GM19023 (cell line): ENCODE measurements around the gene TGM6.

Experiments used
- ATAC-seq: cut with Tn5 transposase; IDR thresholded peaks from one replicate; pipeline ENCODE4 v1.9.1; 2021; ENCODE audit warnings: mild to moderate bottlenecking, moderate library complexity; ENCODE audit not compliant: unreplicated experiment

Gene TGM6

DNA sequence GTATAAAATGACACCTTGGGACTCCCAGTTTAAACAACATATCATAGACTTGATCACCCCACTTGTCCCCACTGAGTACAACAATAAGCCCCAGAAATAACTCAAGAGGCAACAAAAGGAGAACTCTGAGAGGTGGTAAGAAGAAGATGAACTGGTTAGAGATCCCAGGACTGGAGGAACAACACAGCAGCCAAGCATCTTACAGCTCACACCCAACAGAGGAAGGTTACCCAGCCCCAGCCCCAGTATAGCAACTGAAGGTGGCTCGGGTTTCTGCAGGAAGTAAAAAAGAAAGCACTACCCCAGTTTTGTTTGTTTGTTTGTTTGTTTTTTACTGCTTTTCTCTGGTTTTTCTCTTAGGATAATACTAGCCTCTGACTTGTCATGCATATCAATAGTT, 17.1 kb upstream of the TGM6 start:
- no peak for ATAC-seq

DNA sequence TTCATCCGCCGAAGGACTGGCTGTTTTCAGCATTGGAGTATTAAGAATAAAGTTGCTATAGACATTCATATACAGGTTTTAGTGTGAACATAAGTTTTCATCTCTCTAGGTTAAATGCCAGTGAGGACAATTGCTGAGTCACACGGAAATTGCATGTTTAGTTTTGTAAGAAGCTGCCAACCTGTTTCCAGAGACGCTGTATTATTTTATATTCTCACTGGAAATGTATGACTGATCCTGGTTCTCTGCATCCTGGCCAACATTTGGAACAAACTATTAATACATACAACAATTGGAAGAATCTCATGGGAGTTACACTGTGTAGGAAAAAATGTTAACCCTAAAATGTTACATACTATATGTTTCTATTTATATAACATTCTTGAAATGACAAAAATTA, 16.7 kb upstream of the TGM6 start:
- ATAC-seq = no peak

DNA sequence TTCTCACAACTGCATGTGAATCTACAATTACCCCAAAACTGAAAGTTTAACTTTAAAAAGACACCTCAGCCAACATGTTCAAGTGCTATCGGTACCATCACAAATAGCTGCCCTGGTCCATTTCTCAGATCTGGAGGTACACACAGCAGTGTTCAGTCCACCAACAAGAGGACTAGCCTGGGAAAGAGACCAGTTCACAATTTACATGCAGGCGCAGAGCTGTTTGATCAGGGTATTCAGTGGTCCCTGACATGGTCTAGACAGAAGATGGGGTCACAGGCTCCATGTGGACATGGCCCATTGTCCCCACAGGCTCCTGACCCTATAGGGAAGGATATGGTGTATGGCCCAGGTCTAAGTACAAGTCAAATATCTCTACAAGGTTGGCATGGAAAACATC, 15.6 kb upstream of the TGM6 start:
- no peak for ATAC-seq

DNA sequence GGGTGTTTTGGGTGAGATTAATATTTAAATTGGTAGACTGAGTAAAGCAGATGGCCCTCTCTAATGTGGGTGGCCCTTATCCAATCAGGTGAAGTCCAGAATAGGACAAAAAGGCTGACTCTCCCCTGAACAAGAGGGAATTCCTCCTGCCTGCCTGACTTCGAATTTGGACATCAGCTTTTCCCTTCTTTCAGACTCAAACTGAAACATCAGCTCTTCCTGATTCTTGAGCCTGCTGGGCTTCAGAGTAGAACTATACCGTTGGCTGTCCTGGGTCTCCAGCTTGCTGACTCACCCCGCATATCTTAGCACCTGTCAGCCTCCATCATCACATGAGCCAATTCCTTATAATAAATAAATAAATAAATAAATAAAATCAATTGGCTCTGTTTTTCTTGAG, 15.0 kb upstream of the TGM6 start:
- no peak for ATAC-seq

DNA sequence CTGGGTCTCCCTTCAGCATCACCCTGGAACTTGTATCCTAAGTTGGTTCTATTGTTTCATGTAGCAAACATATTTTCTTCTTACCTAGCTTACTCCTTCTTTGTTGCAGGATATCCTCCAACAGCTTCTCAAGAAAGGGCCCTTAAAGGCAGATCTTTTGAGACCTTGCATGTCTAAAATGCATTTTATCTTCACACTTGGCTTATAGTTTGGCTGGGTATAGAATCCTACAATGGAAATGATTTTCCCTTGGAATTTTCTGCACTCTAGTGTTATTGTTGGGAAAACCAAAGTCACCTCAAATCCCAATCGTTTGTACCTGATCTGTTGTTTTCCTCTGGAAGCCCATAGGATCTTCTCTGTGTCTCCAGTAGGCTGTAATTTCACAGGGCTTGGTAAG, 12.1 kb upstream of the TGM6 start:
- ATAC-seq = no peak

DNA sequence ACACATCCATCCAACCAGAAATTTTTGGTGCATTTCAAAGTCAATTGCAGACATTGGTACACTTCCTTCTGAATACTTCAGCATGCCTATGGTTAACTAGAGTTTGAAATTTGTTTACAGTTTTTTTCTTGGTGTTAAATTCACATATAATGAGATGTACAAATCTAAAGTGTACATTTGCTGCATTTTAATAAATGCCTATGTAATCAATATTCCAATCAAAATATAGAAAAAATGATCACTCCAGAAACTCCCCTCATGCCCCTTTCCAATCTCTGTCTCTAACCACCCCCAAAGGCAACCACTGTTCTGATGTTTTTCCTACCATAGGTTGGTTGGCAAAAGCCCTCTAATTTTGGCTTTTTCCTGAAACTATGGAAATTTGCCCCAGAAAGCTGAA, 7.6 kb upstream of the TGM6 start:
- no peak for ATAC-seq

DNA sequence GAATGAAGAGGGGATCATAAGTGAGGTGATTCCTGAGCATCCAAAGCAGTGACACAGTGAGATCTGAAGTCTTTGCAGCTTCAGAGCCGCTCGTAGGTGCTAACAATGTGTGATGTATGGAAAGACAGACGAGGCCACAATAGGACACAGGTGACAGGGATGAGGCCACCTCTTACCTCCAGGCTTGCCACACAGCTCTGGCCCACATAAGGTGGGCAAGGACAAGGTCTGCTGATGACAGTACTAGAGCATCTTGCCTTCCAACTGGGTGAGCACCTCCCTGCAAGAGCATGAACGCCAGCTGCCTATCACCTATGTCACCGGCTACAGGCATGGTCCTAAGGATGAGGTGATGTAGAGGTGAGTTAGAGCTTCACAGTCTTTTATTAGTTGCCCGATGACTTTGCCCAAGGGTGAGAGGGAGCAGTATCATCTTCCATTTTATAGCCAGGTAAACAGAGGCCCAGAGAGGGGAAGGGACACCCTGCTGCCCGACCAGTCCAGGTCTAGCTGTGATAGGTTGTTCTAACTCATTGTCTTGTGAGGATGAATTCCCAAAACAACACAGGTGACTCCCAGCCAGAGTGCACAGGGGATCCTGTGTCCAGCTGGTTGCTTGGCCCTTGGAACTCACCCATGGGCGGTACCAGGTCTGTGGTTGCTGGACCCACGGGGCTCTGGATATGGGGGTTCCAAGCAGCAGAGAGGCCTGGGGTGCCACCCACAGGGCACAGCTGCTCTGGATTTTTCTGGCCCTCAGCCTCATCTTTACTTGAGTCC, 6.2 kb upstream of the TGM6 start:
- no peak for ATAC-seq

DNA sequence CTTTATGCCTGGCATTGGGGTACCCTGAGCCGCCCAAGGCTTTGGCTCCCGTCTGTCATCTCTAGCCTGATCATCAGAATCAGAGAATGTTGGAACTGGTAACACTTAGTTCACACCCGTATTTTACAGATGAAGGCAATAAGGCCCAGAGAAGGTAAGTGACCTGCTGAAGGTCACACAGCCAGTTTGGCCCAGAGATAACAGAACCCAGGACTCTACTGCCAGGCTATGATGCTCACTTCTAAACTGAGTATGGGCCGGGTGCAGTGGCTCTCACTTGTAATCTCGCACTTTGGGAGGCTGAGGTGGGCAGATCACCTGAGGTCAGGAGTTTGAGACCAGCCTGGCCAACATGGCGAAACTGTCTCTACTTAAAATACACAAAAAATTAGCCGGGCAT, 1.8 kb upstream of the TGM6 start:
- ATAC-seq = no peak

DNA sequence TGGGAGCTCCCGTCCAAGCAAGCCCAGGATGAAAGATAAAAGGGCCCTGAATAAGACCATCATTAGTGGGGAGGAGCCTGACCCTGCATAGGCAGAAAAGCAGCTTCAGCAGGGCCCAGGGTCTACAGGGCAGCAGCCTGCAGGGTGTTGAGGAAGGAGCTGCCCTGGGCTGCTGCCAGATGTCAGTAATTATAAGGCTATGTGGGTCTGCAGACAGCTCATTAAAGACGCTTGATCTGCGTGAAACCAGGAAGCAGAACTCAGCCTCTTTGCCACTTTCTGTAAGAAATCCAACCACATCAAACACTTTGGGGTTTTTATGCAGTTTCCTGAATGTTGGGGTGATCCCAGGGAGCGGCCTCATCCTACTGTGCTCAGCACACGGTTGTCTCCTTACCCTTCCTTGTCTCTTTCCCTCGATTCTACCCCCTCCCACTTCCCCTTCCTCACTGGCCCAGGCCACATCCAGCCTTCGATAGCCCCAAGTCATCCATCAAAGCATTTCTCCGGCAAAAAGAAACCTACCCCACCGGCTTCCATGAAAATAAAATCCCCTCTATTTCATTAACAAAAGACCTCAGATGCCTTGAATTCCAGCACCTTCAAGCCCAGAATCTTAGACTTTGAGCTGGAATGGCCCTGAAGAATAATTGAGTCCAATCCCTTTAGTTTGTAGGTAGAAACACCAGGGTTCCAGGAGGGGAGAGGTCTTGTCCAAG, 1.0 kb upstream of the TGM6 start:
- no peak for ATAC-seq

DNA sequence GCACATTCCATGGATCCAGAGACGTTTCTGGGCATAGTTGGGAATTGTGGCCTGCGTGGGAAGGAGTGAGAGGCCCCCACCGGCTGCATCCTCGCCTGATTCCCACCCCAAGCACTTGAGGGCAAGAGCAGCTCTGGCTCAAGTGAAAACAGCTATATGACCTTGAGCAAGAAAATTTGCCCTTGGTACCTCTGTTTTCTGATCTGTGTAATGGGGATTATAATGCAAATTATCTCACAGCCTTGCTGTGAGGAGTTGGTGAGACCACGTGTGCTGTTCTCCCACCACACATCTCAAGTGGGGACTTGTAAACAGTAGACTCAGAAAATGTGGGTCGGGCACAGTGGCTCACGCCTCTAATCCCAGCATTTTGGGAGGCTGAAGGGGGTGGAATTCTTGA, 602 bp downstream of the TGM6 start:
- ATAC-seq = no peak

DNA sequence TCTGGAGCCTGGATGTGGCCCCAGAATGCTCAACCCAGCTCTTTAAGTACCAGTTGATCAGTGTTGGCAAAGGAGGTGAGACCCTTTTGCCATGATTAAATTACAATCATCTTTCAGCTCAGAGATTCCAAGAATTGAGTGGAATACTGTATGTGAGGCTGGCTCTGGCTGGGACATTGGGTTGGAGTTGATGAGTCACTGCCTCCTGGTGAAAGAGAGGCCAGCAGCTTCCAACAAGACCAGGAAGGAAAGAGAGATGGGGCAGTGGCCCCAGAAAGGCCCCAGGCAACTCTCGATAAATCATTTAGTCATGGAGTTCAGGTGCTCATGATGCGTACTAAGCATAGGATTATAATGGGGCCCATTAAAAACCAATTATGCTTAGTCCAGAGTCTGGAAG, 2.1 kb downstream of the TGM6 start:
- ATAC-seq = no peak

DNA sequence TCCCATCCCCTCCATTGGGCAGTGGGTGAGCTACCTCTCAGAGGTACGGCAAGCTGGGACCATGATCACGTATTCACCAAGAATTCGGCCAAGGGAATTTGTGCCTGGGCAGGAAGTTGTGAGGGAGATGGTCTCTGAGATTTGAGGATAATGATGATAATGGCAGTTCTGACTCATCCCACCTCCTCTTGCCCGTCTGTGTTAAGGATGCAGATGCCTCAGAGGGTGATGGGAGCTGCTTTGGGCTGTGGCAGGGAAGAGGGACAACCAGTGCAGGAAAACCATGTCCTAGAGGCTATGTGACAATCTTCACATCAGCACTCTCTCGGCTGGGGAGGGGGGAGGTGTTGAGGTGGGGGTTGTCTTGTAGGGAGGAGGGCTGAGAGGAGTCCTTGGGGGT, 4.3 kb downstream of the TGM6 start:
- no peak for ATAC-seq

DNA sequence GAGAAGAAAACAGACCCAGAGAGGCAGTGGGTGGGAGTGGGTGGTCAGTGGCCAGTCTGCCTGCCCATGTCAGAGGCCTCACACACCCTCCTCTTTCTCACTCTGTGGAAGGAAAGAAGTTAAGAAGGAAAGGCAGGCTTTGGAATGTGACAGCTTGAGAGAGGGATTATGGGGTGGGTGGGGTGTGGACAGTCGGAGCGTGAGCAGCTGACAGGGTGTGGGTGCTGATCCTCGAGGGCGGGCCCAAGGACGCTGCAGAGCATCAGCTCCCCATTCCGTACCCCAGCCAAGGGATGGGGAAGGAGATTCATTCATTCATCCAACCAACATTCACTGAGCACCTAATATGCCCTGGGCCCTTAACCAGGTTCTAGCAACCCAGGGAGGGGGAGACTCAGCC, 4.8 kb downstream of the TGM6 start:
- no peak for ATAC-seq

DNA sequence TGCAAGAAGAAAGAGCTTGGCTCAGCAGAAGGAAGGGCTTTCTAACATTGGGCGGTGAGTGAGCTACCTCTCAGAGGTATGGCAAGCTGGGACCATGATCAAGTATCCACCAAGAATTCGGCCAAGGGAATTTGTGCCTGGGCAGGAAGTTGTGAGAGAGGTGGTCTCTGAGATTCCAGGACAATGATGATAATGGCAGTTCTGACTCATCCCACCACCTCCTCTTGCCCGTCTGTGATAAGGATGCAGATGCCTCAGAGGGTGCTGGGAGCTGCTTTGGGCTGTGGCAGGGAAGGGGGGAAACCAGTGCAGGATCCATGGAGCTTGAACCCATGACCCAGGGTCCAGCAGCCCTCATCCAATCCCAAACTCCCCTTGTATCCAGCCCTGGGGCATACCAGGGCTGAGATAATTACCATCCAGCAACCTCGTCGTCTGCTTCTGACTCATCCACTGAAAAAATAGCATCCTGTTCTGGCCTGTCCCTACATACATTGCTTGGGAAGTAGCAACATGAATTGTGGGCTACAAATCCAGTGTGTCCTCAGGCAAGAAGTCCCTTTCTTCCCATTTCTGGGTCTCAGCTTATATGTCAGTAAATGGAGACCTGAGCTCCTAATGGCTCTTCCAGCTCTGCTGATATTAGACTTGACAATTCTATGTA, 5.9 kb downstream of the TGM6 start:
- ATAC-seq = no peak

DNA sequence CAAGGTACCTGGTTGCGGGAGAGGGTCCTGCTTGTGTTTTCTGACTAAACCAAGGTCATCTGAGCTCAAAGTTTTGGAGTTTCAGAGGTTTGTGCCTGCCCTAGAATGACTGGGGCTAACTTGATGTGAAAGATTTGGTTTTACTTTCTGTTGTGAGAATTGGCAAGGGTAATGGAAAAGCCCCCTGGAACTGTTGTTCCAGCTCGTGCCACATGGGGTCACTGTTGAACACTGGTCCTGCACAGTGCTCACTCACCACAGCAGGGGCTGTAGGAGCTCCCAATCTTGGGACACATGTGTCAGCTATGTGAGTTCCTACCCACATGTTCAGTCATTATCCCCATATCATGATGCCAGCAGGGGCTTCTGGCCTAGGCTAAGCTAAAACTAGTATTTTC, 6.5 kb downstream of the TGM6 start:
- no peak for ATAC-seq

DNA sequence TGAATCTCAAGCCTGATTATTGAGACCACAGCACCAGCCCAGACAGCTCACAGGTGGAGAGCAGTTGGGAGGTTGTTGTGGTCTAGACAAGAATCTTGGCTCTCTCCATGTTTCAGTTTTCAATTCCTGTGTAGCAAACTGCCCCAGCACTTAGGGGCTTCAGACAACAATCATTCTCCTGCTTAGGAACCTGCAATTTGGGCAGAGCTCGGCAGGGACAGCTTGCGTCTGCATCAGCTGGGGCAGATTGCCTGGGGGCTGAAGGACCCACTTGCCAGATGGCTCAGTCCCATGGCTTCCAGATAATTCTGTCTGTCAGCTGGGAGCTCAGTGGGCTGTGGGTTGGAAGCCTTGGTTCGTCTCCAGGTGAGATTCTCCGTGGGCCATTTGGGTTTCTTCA, 6.9 kb downstream of the TGM6 start:
- ATAC-seq = no peak

DNA sequence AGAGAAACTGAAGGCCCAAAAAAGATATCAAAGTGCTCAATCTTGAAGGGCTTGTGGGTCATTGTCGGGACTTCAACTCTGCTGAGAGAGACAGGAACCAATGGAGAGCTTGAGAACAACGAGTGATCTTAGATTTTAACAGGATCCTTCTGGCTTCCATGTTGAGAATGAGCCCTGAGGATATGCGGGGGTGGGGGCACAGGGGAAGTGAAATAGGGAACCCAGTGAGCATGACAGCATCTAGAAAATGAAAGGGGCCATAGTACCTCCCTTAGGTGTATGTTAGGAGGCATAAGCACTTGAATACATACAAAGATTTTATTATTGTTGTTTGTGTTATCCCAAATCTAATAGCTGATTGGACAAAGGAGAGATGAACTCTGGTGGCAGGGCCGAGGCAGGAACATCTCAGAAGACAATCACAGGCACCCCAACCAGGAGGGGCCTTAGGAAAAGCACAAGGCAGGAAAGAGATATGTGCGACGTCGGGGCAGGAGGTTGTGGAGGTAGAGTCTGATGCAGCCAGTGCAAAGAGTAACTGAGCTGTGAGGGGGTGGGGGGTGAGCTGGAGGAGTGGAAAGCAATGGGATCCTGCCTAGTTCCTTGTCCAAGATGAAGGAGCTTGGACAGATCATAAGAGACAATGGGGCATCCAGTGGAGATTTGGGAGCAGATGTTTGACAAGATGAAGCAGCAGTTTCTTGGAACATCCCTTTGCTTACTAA, 10.4 kb downstream of the TGM6 start:
- no peak for ATAC-seq

DNA sequence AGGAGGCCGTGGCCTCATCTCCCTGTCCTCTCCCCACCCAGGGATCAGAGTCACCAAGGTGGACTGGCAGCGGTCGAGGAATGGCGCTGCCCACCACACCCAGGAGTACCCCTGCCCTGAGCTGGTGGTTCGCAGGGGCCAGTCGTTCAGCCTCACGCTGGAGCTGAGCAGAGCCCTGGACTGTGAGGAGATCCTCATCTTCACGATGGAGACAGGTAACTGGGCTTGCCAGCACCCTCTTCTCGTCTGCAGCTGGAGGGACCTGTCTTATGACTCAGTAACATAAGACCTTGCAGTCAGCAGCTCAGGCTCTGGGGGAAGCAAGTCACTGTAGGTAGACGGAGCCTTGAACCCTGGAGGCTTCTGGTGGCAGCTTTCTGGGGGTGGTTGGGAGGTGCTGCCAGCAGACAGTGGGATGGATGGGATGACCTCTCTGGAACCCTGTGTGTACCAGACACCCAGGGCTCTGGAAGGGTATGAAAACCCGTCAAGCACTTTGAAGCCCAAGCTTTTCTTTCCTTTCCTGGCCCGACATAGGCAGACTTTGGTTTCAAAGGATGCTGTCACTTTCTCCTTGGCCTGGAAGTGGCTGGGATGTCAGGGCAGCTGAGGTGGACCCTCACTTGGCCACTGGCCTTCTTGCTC, 13.8 kb downstream of the TGM6 start:
- no peak for ATAC-seq

DNA sequence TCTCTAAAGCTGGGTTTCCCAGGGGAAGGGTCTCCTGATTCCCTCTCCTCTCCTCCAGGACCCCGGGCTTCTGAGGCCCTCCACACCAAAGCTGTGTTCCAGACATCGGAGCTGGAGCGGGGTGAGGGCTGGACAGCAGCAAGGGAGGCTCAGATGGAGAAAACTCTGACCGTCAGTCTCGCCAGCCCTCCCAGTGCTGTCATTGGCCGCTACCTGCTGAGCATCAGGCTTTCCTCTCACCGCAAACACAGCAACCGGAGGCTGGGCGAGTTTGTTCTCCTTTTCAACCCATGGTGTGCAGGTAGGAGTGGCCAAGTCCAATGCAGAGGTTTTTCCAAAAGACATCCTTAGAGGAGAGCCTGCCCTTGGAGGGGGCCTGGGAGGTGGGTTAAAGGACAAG, 14.4 kb downstream of the TGM6 start:
- ATAC-seq = no peak

DNA sequence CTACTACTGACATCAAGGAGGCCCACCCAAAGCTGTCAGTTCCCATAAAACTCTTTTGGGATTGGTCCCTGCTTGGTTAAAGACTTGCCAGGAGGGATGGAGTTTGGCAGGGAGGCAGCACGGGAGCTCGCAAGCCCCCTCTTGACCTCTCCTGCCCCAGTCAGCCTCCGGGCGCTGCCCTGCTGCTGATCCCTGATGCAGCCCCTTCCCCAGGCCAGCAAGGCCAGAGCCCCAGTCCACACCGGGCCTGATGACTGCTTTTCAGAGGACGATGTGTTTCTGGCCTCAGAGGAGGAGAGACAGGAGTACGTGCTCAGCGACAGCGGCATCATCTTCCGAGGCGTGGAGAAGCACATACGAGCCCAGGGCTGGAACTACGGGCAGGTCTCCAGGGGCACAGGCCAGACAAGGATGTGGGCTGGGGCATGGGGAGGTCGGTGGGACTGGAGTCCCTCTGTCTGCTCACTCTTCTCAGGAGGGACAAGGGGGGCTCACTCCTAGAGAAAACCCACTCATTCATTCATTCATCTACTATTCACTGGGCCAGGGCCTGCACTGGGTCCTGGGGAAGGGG, 15.6 kb downstream of the TGM6 start:
- no peak for ATAC-seq

DNA sequence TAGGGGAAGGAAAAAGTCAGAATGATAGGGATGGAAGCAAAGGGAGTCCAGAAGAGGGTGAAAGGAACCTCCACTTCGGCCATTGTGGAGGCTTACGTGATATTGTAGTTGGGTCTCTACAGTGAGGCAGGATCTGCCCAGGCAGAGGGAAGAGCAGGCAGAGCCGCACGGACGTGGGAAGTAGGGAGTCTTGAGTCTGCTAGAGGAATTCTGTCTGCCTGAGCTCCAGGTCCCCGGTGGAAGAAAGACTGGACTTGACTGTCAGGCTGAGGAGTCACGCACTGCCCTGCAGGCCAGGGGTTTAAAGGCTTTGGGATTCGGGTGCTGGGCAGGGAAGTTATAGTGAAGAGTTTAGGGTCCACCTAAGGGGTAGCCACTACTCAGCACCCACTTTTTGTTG, 16.4 kb downstream of the TGM6 start:
- ATAC-seq = no peak
